Thyroid gland (tissue), 4 donors: ENCODE results near the gene CYTH1.

Experiments used
- POLR2A ChIP-seq, 2 donors: fragments of 450-650 bp; IDR thresholded peaks; one replicate each; pipeline ENCODE4 v1.6.1; 2017; ENCODE audit warnings: antibody characterized with exemption in 2 of 2, mild to moderate bottlenecking in 2 of 2, moderate library complexity in 1 of 2
- TF ChIP-seq, protein P1 (sequence below), 6 experiments: fragments of 200-600 bp in 3 of 6; fragments of 450-650 bp in 3 of 6; sonication (generic) in 3 of 6; IDR thresholded peaks; one replicate each; pipeline ENCODE4 v1.5.1; 2016 to 2019; ENCODE audit warnings: antibody characterized with exemption in 6 of 6, mild to moderate bottlenecking in 2 of 6, inconsistent platforms in 1 of 6, moderate library complexity in 1 of 6

- TF ChIP-seq, protein P1, sequence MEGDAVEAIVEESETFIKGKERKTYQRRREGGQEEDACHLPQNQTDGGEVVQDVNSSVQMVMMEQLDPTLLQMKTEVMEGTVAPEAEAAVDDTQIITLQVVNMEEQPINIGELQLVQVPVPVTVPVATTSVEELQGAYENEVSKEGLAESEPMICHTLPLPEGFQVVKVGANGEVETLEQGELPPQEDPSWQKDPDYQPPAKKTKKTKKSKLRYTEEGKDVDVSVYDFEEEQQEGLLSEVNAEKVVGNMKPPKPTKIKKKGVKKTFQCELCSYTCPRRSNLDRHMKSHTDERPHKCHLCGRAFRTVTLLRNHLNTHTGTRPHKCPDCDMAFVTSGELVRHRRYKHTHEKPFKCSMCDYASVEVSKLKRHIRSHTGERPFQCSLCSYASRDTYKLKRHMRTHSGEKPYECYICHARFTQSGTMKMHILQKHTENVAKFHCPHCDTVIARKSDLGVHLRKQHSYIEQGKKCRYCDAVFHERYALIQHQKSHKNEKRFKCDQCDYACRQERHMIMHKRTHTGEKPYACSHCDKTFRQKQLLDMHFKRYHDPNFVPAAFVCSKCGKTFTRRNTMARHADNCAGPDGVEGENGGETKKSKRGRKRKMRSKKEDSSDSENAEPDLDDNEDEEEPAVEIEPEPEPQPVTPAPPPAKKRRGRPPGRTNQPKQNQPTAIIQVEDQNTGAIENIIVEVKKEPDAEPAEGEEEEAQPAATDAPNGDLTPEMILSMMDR (IDR thresholded peaks at IDR 0.05): no peak
- TF ChIP-seq POLR2A (IDR thresholded peaks at IDR 0.05): no peak
These were observed 18.5 kb downstream of the CYTH1 start for GRCh38 chr17:78763561-78763960.
